Pulmonary artery endothelial cell (primary cell): ENCODE results near the gene S100A7A. TPM values are rescaled to one million over a fixed set of nuclear protein-coding genes. Genes with fewer than 3 reads are reported as not detected.

ENCODE experiments used
- DNase-seq: peaks from one replicate; pipeline ENCODE4 v3.0.0-alpha.2; 2011; ENCODE audit warnings: low read depth, low spot score
- total RNA-seq: library from RNA; depleted of rRNA; stranded (reverse); fragments of >200 nt; gene quantifications from 2 replicates; pipeline ENCODE4 v1.2.3, GENCODE V29; 2014

The S100A7A gene
- total RNA-seq, result not detected in 2 replicates

DNA sequence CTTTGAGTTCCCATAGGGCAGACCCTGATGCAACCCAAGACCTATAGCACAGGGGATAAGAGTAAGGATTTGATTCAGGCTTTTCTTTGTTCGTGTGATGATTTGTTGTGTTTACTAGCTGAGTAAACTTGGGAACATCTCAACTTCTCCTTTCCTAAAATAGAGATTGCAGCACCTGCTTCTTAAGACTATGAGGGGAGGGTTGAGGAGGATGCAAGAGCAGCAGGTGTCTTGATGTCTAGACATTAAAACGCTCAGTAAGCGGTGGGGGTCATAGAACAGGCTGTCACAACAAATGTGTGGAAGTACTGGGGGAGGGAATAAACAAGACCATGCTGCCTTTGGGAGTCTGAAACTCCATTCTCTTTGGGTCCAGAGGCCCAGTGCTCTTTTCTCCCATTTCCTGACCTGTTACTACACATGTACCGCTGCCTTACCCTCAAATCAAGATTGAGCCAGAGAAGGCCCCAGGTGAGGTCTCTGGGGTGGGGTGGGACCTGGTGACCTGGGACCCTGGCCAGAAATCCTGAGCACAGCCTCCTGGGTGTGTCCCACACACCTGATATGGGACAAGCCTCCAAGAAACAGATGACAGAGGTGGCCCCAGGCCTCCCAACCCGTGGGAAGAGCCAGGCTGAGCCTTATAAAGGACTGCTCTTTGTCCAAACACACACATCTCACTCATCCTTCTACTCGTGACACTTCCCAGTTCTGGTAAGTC is at the start of gene S100A7A:
TSS of gene S100A7A (plus strand) at position 671 of the 721 bp plus-strand sequence. CDS start 1,563 bp downstream, outside the sequence.
- no peak for DNase-seq

DNA sequence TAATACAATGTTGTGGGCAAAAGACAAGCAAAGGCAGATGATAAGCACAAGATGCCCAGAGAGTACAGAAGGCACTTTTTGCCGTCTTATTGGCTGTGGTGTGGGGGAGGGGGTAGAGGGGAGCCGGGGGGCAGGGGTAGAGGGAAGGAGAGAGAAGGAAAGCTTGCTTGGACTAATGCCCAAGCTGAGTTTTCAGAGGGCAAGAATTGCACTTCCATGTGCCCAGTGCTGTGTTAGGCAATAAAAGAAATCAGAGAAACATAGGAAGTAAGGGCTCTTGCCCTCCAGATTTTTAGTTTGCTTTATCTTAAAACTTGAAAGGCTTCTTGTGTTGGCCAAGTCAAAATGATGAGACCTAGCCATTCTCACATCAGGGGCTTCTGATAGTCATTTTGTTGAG is 49.2 kb upstream of the S100A7A start:
- DNase-seq, result no peak

DNA sequence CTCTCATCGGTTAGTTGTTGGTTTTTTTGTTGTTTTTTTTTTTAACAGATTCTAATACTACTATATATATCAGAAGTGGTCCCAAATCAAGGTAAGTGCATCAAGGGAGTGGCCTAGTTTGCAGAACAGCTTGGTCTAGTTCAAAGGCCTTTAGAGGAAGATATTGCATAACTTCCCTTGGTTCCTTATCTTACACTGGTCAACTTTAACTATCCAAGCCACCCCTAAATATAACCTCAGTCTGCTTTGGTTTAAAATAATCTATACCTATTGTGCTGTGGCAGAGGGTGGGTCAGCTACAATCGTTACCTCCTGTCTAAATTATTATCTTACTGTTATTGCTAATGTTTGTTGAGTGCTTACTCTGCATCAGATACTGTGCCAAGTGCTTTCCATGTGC is 47.8 kb upstream of the S100A7A start:
- DNase-seq, result no peak

DNA sequence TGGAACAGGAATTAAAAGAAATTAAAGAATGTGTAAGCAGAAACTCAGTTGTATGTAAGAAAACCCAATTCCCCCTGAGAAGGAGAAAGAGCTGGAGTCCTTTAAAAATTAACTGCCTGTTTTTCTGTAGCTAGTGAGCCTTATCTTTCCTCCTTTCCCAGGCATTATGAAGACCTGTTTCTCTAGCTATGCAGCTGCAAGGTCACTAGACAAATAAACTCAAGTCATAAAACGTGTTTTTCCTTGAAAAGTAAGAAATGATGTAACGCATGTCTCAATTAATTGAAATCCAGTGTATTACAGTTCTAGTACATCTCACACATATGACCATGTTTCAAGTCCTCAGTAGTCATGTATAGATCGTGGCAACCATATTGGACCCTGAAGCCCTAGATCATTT is 46.2 kb upstream of the S100A7A start:
- DNase-seq, result no peak

DNA sequence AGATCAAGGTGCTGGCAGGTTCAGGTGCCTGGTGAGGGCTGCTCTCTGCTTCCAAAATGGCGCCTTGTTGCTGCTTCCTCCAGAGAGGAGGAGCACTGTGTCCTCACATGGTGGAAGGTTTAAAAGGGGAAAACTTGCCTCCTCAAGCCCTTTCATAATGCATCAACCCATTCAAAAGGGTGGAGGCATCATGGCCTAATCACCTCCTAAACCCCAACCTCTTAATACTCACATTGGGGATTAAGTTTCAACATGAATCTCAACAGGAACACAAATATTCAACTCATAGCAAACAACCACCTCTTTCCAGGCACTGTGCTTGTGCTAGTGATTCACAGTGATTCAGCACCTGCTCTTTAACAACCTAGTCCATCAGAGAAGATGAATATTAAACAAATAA is 45.1 kb upstream of the S100A7A start:
- no peak for DNase-seq

DNA sequence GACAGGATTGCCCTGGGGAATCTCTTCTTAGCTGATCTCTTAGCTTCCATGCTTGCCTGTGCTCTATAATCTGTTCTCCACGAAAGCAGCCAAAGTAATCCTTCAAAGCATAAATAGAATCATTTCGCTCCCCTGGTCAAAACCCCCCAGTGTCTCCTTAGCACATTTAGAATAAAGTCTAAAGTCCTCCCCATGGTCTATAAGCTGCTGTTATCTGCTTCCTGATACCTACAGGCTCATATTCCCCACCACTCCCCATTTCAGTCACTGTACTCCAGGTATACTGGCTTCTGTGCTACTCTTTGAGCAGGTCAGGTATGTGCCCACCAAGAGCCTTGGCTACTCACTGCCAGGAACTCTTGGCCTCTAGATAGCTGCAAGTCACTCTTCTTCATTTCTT is 43.7 kb upstream of the S100A7A start:
- DNase-seq, result no peak

DNA sequence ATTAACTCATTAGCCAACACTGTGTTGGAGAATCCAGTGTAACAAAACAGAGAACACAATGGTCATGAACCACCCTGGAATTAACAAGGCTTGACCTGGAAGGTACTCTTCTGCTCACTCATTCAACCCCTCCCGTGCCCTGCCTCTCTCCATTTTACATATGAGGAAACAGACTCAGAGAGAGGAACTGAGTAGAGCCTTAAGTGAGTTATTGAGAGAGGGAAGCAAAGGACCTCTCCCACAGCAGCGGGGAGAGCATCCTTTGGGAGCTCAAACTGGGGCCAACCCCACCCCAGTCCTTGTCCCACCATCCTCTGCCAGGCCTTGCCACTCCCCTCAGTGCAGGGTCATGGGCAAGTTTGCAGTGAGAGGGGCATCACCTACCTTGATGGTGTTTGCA is 42.2 kb upstream of the S100A7A start:
- no peak for DNase-seq

DNA sequence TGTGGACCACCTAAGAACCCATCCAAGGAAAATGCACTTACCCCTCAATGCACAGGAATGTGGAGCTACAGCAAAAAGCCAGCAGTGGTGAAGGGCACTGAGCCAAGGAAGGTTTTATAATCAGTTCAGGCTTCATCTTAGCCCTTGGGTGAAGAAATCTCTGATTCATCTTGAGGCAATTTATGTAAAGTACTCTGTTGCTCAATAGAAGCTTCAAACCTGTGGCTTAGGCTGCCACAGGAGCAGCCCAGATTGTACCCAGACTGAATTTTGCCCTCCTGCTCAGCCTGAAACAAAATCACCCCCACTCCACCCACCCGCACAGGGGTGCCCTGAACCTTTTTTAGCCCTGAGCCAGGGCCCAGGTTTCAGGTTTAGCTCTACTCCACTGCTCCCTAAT is 40.8 kb upstream of the S100A7A start, which contains the start of gene S100A12:
TSS of gene S100A12 (minus strand) at position 111 of the 400 bp plus-strand sequence. CDS start 1,029 bp downstream, outside the sequence.
- no peak for DNase-seq

DNA sequence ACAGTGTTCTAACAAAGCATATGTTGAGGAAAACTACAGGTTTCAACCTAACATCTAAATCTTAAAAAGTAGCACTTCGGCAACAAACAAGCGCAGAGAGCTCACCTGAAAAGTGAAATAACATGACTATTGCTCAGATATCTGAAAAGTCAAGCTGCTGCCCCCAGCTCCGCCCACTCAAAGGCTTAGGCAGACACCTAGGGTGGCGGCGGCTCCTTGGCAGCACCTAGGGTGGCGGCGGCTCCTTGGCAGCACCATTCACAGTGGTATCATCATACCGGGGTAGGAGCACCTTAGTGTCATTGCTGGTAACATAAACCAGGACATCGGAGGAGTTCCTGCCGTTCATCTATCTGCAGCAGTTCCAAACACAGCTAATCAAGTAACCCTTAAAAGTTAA is 36.7 kb upstream of the S100A7A start:
- DNase-seq, result no peak

DNA sequence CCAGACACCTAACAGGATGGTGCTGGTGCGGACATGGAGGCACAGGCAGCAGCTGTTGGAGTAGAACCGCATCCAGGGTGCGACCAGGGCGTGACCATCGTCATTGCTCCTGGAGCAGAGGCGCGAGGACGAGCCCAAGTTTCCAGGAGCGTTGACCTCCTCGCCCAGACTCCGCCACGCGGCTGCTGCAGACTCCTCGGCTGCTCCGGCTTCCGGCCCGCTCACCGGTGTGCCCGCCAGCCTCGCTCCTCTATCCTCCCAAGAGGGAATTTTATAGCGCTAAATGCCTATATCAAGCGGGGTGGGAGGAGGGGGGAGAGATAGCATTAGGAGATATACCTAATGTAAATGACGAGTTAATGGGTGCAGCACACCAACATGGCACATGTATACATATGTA is 35.6 kb upstream of the S100A7A start:
- DNase-seq, result no peak

DNA sequence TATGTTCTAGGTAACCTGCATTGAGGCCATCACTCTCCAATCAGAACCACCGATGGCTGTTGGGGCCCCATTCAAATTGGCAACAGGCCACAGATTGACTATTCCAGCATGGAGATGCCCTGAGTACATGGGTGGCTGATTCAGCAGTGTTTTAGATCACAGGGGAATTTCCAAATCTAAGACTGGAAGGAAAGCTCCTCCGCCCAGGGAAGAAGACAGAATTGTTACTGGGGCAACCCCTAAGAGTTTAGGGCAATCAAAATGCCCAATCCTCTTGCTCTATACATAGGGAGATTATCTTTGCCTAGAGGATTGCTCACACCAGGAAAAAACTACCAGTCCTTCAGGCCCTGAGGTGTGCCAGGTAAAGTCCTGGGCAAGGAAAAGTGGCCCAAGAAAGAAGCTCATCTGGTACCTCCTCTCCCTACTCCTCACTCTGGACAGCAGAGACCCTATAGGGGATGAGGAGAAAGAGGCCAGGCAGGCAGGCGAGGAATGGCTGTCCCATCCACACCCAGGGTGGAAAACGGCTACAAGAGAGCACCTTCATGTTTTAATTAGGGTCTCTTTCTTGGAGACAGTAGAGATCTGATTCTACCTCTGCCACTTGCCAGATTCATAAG is 31.3 kb upstream of the S100A7A start:
- DNase-seq, result no peak

DNA sequence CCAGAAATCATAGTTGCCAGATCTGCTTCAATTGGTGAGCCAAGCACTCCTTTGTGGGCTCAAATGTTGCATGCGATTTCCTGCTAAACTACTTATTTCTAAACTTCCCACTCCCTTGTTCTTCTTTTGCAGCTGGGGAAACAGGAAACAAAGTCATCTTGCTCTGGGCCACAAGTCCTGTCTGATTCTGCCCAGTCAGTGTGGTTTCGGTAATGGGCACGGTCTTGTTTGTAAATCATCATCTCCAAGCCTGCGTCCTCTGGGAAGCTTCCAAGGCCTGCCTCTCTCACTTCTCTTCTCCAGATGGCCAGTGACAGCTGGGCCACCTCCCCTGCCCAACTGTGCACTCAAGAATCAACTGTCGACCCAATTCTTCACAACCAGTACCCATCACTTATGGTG is 29.8 kb upstream of the S100A7A start:
- DNase-seq, result no peak

DNA sequence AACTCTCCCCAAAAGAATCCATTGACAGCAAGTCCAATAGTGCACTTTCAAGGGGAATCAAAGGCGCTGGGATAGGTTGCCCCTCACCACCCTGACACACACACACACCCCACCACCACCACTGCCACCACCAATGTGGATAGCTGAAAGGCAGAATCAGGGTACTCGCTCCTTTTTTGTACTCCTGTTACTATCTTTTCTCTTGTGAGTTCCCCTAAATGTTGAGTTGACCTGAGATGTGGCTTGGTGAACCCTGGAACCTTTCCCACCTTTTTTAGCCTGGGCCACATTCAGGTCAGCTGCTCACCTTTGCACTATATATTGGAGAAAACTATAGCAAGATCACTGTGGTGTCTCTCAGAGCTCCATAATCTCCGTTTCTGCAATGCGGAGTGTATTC is 29.3 kb upstream of the S100A7A start:
- no peak for DNase-seq

DNA sequence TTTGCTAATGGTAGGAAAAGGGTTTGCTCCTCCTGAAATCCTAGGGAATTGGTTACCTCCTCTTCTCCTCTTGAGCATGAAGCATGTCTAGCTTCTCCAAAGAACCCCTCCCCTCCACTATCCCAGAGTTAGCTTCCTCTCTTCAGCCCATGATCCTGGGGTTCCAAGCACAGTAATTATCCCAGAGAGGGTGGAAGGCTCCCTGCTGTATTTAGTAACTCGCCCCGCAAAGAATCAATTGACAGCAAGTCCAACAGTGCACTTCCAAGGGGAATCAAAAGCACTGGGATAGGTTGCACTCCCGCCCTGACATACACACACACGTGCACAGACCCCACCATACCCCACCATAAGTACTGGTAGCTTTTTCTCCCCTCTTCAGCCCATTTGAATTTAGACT is 28.5 kb upstream of the S100A7A start:
- no peak for DNase-seq

DNA sequence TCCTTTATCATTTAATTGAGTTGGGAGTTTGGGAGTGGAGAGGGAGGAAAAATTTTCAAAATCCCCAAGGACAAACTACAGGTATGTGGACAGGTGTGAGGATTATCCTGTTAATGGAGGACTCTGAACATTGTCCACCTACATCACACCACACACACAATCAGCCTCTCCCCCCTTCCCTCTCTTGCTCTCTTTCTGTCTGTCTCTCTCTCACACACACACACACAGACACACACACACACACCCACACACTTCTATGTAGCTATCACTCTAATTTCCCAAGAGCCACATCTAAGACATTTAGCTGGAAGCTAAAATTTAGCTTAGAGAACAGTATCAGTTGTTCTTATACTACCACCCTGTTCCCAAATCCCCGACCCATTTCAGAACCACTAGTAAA is 26.9 kb upstream of the S100A7A start:
- DNase-seq, result no peak

DNA sequence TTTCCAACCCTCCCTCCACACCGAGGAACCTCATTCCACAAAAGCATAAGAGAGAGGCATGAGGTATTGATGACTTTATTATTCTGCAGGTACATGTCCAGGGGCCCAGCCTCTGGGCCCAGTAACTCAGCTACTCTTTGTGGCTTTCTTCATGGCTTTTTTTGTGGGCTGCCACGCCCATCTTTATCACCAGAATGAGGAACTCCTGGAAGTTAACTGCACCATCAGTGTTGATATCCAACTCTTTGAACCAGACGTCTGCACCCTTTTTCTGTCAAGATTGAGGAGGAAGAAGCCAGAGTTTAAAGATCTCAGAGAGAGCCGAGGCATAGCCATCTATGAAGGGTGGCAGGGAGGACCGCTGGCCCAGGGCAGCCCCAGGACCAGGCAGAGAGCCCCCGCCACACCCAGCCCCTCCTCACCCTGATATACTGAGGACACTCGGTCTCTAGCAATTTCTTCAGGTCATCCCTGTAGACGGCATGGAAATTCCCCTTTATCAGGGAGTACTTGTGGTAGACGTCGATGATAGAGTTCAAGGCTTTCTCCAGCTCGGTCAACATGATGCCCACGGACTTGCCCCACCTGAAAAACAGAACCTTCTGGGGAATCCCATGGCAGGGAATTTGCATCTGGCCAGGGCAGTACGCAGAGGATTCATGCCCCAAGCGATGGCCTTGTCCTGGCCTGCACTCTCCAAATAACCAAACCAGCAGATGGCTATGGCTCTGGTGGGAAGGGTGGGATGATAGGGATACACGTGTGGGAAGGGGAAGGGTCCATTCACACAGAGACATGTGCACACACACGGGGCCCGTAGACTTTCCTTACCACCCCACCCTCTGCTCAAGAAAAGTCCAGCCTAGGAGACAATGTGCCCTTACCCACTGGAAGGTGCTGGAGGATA is 26.1 kb upstream of the S100A7A start:
- no peak for DNase-seq

DNA sequence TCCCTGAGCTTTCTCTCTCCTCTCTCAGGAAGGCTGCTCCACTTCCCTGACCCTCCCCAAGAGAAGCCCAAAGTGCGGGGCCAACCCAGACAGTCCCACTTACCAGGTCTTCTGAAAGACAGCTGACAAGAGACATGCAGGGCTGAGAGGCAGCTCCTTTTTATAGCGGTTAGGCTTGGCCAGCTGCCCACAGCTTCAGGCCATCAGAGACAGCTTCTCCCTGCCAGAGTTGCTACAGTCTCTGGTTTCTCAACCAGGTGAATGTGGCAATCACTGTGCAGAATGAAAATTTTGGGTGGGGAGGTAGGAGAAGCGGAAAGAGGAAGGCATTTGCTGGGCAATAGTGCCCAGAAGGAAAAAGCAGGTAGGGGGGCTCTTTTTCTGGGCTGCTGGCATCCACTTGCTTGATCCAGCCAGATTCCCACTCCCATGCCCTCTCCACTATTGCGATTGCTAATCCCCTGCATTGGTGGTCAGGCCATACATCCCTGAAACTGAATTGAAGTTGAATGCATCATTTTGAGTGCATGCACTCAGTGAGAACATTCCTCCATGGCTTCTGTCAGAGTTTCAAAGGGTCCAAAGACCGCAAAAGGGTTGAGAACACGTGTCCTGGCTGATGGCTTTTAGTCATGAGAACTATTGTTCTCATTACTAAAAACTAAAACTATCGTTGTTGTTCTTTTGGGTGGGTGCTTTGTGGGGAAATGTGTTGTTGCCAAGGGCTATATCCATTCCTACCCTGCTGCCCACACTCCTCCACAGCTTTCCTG is 25.2 kb upstream of the S100A7A start, which contains the start of gene S100A8:
TSS of gene S100A8 (minus strand) at position 136 of the 773 bp plus-strand sequence. CDS start 538 bp downstream, outside the sequence.
- no peak for DNase-seq

DNA sequence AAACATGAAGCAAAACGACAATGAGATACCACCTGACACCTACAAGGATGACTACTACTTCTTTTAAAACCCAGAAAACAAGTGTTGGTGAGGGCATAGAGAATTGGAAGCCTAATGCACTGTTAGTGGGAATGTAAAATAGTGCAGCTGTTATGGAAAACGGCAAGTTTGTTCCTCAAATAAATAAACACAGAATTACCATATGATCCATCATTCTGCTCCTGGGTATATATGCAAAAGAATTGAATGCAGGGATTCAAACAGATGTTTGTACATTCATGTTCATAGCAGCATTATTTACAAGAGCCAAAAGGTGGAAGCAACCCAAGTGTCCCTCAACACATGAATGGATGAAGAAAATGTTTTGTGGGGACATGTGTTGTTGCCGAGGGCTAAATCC is 24.1 kb upstream of the S100A7A start:
- no peak for DNase-seq

DNA sequence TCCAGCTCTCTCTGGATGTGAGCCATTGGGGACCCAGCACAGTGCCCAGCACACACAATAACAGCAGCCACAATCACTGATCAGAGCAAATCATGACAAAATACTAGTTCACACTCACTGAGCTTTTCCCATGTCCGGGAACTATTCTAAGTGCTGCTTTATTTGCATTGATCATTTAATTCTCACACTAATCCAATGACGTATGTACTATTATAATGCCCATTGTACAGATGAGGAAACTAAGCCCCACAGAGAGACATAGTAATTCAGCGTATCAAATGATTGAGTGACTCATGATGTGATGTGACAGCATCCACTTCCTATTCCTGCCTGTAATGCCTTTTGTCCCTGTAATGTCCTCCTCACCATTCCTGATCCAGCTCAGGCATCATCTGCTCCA is 23.5 kb upstream of the S100A7A start:
- no peak for DNase-seq

DNA sequence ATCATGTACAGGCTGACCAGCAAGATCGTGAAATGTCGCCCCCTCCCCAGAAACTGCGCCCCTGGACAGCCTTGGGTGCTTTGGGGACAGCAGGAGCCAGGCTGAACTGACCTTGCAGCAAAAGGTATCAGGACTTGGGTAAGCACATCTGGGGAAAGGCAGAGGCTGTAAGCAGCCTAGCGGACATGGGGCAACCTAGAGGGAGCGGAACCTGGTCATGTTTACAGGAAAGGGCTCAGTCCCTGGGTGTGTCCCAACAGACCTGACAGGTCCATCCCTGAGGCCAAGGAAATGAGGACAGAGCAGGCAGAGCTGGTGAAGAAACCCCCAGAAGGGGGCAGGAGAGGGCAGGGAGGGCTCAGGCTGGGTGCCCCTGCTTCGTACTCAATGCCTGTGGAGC is 22.4 kb upstream of the S100A7A start:
- DNase-seq, result no peak

DNA sequence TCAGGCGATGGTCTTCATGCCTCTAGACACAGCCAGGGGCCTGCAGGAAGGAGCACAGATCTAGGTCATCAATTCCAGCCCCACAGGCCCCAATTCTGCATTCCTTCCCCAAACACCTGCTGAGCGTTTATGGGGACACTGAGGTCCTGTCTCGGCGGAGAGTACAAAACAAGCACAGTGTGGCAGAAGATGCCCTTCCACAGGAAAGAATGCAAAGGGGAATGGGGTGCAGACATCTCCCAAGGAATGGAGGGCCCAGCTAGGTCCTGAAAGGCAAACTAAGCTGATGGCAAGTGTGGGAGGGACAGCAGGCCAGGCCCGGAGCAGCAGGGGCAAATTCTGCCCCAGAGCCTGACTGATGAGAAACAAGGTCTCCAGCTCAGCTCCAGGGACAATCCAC is 21.9 kb upstream of the S100A7A start:
- no peak for DNase-seq
